K562 (cell line): ENCODE results near the gene KCNJ14. TPM values are rescaled to one million over a fixed set of nuclear protein-coding genes. Genes with fewer than 3 reads are reported as not detected.

Source experiments
- CC2D1A ChIP-seq: fragments of 450-650 bp; IDR thresholded peaks from 2 replicates; pipeline ENCODE4 v1.6.1; 2017; ENCODE audit warnings: mild to moderate bottlenecking
- CREB5 ChIP-seq: fragments of 250-450 bp; sonication (Bioruptor Pico); IDR thresholded peaks from 2 replicates; pipeline ENCODE4 v1.5.0; 2020; ENCODE audit warnings: mild to moderate bottlenecking
- CTCFL ChIP-seq: IDR thresholded peaks from 2 replicates; pipeline ENCODE4 v1.6.1; 2011; ENCODE audit warnings: borderline replicate concordance, low read depth, mild to moderate bottlenecking, moderate library complexity, low read length; ENCODE audit not compliant: insufficient read depth, poor library complexity, severe bottlenecking
- ELK1 ChIP-seq: sonication (generic); formaldehyde crosslinking; IDR thresholded peaks from 2 replicates; pipeline ENCODE4 v1.8.1; 2022; ENCODE audit warnings: missing genetic modification reagents
- GABPA ChIP-seq: fragments of 200-800 bp; sonication (Bioruptor generic); conservative IDR thresholded peaks from 2 replicates; pipeline ENCODE4 v1.6.1; 2016; ENCODE audit warnings: low read depth, missing genetic modification characterization, missing compliant biosample characterization
- HCFC1 ChIP-seq: IDR thresholded peaks from 2 replicates; pipeline ENCODE4 v1.6.1; 2012; ENCODE audit warnings: low read depth, low read length, improper control_type of control experiment
- HSF4 ChIP-seq: fragments of 250-450 bp; sonication (Bioruptor Pico); IDR thresholded peaks from 2 replicates; pipeline ENCODE4 v2.1.2; 2022; ENCODE audit warnings: mild to moderate bottlenecking, moderate library complexity, borderline replicate concordance
- JUND ChIP-seq, 2 experiments: IDR thresholded peaks; 2 replicates in 1 of 2; 3 replicates in 1 of 2; pipeline ENCODE4 v1.6.1; 2011; ENCODE audit warnings: borderline replicate concordance in 2 of 2, low read depth in 2 of 2, low read length in 2 of 2, improper control_type of control experiment in 1 of 2, missing biosample characterization in 1 of 2, missing genetic modification characterization in 1 of 2, missing genetic modification reagents in 1 of 2
- KLF1 ChIP-seq: fragments of 450-650 bp; IDR thresholded peaks from 2 replicates; pipeline ENCODE4 v1.6.1; 2016; ENCODE audit warnings: missing genetic modification characterization, missing compliant biosample characterization
- NFIC ChIP-seq: fragments of 450-650 bp; IDR thresholded peaks from 2 replicates; pipeline ENCODE4 v1.6.1; 2017; ENCODE audit warnings: mild to moderate bottlenecking, inconsistent platforms
- RFX1 ChIP-seq: fragments of 450-650 bp; IDR thresholded peaks from 2 replicates; pipeline ENCODE4 v1.6.1; 2016; ENCODE audit warnings: mild to moderate bottlenecking, moderate library complexity
- SAFB2 ChIP-seq: fragments of 200-400 bp; formaldehyde crosslinking; IDR thresholded peaks from 2 replicates; pipeline ENCODE4 v1.6.1; 2018; ENCODE audit warnings: borderline replicate concordance, low read length, low read depth, moderate library complexity; ENCODE audit not compliant: severe bottlenecking
- TBP ChIP-seq: optimal IDR thresholded peaks from 2 replicates; pipeline ENCODE3; 2011; ENCODE audit warnings: low read depth, low read length, improper control_type of control experiment
- polyA plus RNA-seq, 8 experiments: library from polyadenylated mRNA; depleted of rRNA in 4 of 8; stranded (reverse) in 5 of 8; unstranded in 3 of 8; fragments of >200 nt; fragmentation: Nextera tagmentation in 2 of 8; fragmentation: Illumina TruSeq in 1 of 8; extraction: Ambion mirVana in 2 of 8; extraction: Trizol in 1 of 8; gene quantifications; 2 replicates each; pipeline versions ENCODE4 v1.2.1 to v1.2.3, GENCODE V29; 2011 to 2014; ENCODE audit warnings: inconsistent platforms in 1 of 8, missing spikeins in 1 of 8
- total RNA-seq, 7 experiments: library from RNA; depleted of rRNA in 6 of 7; stranded (reverse); fragments of >200 nt in 6 of 7; fragmentation: Illumina TruSeq in 2 of 7; extraction: Trizol in 2 of 7; gene quantifications; 2 replicates each; pipeline versions ENCODE4 v1.2.1 to v1.2.3, GENCODE V29; 2011 to 2021; ENCODE audit warnings: low replicate concordance in 1 of 7
- TF ChIP-seq, protein P1 (sequence below): sonication (generic); formaldehyde crosslinking; IDR thresholded peaks from 2 replicates; pipeline ENCODE4 v1.8.1; 2023; ENCODE audit warnings: mild to moderate bottlenecking, missing genetic modification reagents, moderate library complexity
- TF ChIP-seq, protein P2 (sequence below): fragments of 250-450 bp; sonication (Bioruptor Pico); IDR thresholded peaks from 2 replicates; pipeline ENCODE4 v1.4.0; 2020; ENCODE audit warnings: mild to moderate bottlenecking, moderate library complexity, borderline replicate concordance

The KCNJ14 gene
- total and polyA plus RNA-seq, 9 of the 15 experiments (the other 6 are each of a cell fraction or from before 2014, with no cell fraction given) = 0.15 to 1.6 (median 0.49) TPM

DNA sequence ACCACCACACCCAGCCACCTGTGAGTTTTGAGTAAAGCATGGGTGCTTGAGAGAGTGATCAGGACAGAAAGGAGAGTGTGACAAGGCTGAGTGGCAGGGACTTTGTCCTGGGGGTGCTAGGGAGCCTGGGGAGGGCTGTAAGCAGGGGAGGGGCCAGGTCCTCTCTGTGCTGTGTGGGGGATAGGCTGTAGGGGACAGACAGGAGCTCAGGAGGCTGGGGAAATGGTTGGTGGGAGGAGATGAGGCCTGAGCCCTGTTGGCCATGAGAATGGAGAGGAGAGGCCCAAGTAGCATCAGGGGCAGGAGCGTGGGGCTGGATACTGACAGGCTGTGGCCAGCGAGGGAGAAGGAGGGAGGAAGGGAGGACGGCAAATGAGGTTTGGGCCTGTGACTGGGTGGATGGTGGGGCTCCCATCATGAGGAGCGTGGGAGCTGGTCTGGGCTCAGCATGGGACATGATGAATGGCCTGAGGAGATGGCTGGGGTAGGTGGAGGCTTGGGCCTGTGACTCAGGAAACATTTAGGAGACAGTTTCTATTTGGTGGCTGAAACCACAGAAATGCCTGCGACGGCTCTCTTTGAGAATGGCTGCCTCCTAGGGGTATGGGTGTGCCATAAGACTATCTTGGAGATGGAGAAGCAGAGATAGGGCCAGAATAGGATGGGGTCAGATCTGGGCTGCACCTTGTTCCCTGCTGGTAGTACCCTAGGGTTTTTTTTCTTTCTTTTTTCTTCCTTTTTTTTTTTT, 36.9 kb upstream of the KCNJ14 start (continued):
- TF ChIP-seq ELK1 = no peak
- no peak for TF ChIP-seq SAFB2
- TF ChIP-seq HCFC1 = peak; percentile 26; the same call in 1 of the 2 replicates
- TF ChIP-seq, protein P1, sequence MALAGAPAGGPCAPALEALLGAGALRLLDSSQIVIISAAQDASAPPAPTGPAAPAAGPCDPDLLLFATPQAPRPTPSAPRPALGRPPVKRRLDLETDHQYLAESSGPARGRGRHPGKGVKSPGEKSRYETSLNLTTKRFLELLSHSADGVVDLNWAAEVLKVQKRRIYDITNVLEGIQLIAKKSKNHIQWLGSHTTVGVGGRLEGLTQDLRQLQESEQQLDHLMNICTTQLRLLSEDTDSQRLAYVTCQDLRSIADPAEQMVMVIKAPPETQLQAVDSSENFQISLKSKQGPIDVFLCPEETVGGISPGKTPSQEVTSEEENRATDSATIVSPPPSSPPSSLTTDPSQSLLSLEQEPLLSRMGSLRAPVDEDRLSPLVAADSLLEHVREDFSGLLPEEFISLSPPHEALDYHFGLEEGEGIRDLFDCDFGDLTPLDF = no peak
- no peak for TF ChIP-seq NFIC
- no peak for TF ChIP-seq KLF1 (tag)
- peak; percentile 34 for TF ChIP-seq JUND (IDR thresholded peaks at IDR 0.05; ENCODE audit: borderline replicate concordance, low read depth, low read length)
- TF ChIP-seq JUND (tag; IDR thresholded peaks at IDR 0.05; ENCODE audit: borderline replicate concordance, low read depth, low read length) = peak; percentile 49; the same call in 1 of the 3 replicates
- no peak for TF ChIP-seq TBP
- no peak for TF ChIP-seq RFX1
- TF ChIP-seq CC2D1A = no peak
- TF ChIP-seq, protein P2, sequence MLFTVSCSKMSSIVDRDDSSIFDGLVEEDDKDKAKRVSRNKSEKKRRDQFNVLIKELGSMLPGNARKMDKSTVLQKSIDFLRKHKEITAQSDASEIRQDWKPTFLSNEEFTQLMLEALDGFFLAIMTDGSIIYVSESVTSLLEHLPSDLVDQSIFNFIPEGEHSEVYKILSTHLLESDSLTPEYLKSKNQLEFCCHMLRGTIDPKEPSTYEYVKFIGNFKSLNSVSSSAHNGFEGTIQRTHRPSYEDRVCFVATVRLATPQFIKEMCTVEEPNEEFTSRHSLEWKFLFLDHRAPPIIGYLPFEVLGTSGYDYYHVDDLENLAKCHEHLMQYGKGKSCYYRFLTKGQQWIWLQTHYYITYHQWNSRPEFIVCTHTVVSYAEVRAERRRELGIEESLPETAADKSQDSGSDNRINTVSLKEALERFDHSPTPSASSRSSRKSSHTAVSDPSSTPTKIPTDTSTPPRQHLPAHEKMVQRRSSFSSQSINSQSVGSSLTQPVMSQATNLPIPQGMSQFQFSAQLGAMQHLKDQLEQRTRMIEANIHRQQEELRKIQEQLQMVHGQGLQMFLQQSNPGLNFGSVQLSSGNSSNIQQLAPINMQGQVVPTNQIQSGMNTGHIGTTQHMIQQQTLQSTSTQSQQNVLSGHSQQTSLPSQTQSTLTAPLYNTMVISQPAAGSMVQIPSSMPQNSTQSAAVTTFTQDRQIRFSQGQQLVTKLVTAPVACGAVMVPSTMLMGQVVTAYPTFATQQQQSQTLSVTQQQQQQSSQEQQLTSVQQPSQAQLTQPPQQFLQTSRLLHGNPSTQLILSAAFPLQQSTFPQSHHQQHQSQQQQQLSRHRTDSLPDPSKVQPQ = no peak
- peak; percentile 41; the same call in 1 of the 2 replicates for TF ChIP-seq GABPA (tag)
- no peak for TF ChIP-seq CREB5 (CRISPR knock-in tag)
- TF ChIP-seq CTCFL = peak; percentile 82
- TF ChIP-seq HSF4 (CRISPR knock-in tag) = no peak
